CD4-positive, alpha-beta memory T cell (primary cell): Measurements from ENCODE around the gene ATXN7L3. TPM values are rescaled to one million over a fixed set of nuclear protein-coding genes. Genes with fewer than 3 reads are reported as not detected.
A peak's percentile ranks its signal among the peaks of the same experiment; 100 is the strongest.

Experiments
- CTCF ChIA-PET: fragments of 350-600 bp; sonication (Branson Sonifier 250); formaldehyde crosslinking; loops from one replicate; lab custom pipeline; 2021; ENCODE audit warnings: inconsistent platforms; ENCODE audit not compliant: partially characterized antibody; lab: Charles Lee
- POLR2A ChIA-PET: fragments of 350-600 bp; sonication (Branson Sonifier 250); formaldehyde crosslinking; loops from one replicate; lab custom pipeline; 2021; ENCODE audit not compliant: partially characterized antibody; lab: Charles Lee
- DNase-seq, 5 donors: peaks; one replicate each; pipeline versions ENCODE4 v3.0.0 to v3.0.0-alpha.2; 2020 to 2022; ENCODE audit warnings: mixed read lengths in 1 of 5
- H3K27ac ChIP-seq: one replicate; pipeline ENCODE4 v1.7.0; 2013; ENCODE audit warnings: low read depth, low read length
- H3K27me3 ChIP-seq: 2 replicates; pipeline ENCODE4 v1.7.0; 2013; ENCODE audit warnings: mild to moderate bottlenecking, low read length, moderate library complexity; ENCODE audit not compliant: insufficient read depth
- H3K36me3 ChIP-seq: 2 replicates; pipeline ENCODE4 v1.7.0; 2013; ENCODE audit warnings: mild to moderate bottlenecking, low read length, moderate library complexity; ENCODE audit not compliant: insufficient read depth
- H3K4me1 ChIP-seq: 2 replicates; pipeline ENCODE4 v1.7.0; 2013; ENCODE audit warnings: mild to moderate bottlenecking, low read length, moderate library complexity; ENCODE audit not compliant: insufficient read depth
- H3K4me3 ChIP-seq, 2 donors: one replicate each; pipeline ENCODE4 v1.7.0; 2013; ENCODE audit warnings: low read length in 2 of 2, mild to moderate bottlenecking in 1 of 2
- H3K9me3 ChIP-seq, 2 donors: one replicate each; pipeline ENCODE4 v1.7.0; 2013; ENCODE audit warnings: low read length in 2 of 2, control low read depth in 1 of 2; ENCODE audit not compliant: control insufficient read depth in 1 of 2
- H3K27ac Mint-ChIP-seq, 7 donors: one replicate each; pipeline ENCODE4 v1.8.0; 2020 to 2021; ENCODE audit warnings: mixed read lengths in 7 of 7, mild to moderate bottlenecking in 6 of 7, inconsistent platforms in 3 of 7, moderate library complexity in 3 of 7
- H3K27me3 Mint-ChIP-seq, 2 donors: one replicate each; pipeline ENCODE4 v1.8.0; 2020 to 2021; ENCODE audit warnings: mixed read lengths in 2 of 2
- H3K36me3 Mint-ChIP-seq, 2 donors: one replicate each; pipeline ENCODE4 v1.8.0; 2020 to 2021; ENCODE audit warnings: mixed read lengths in 2 of 2, inconsistent platforms in 1 of 2, mild to moderate bottlenecking in 1 of 2
- H3K4me1 Mint-ChIP-seq, 4 donors: one replicate each; pipeline ENCODE4 v1.8.0; 2020 to 2021; ENCODE audit warnings: mixed read lengths in 4 of 4, mild to moderate bottlenecking in 1 of 4
- H3K4me3 Mint-ChIP-seq, 8 donors: one replicate each; pipeline ENCODE4 v1.8.0; 2020 to 2021; ENCODE audit warnings: mixed read lengths in 8 of 8, mild to moderate bottlenecking in 7 of 8, moderate library complexity in 6 of 8, inconsistent platforms in 3 of 8
- H3K9me3 Mint-ChIP-seq, 8 donors: one replicate each; pipeline ENCODE4 v1.8.0; 2020 to 2021; ENCODE audit warnings: mixed read lengths in 8 of 8, mild to moderate bottlenecking in 5 of 8, inconsistent platforms in 3 of 8, moderate library complexity in 1 of 8
- intact Hi-C: fragments of 100-400 bp; cut with micrococcal nuclease; formaldehyde crosslinking; loops from one replicate; pipeline ENCODE4 v1.15.1; 2023
- polyA plus RNA-seq, 2 donors: library from polyadenylated mRNA; unstranded; fragments of 300-500 nt; fragmentation: Illumina TruSeq; gene quantifications; one replicate each; pipeline ENCODE4 v1.2.3, GENCODE V29; 2021
- total RNA-seq, 2 experiments: library from RNA; stranded (reverse); gene quantifications; one replicate each; pipeline ENCODE4 v1.2.3, GENCODE V29; 2021

Gene ATXN7L3
- total and polyA plus RNA-seq, 4 experiments from 2014 or later, result 5.8 to 128 (median 70.3) TPM

DNA sequence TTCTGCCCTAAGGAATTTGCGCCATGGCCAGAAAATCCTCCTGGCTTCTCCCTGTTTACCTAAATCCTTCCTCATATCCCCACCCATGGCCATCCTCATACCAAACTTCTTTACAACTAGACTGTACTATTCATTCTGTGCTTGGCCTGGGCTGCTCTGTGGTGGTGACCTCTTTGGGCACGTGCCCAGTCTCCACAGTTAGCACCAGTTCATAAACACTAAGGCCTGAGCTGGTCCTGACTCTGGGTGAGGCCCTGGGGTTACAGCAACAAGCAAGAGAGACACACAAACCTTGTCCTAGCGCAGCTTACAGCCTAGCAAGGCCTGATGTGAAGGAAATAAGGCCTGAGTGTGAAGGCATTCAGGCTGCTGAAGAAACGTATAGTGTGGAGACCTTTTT lies 3.1 kb upstream of the ATXN7L3 start:
- Histone ChIP-seq H3K9me3 (no peaks in the 10 kb centered on the region), H3K27me3 (no peaks in the 10 kb centered on the region), H3K4me1 (peaks cover 32% of the 10 kb centered on the region), H3K4me3 (no peak overlapping the region), H3K36me3 (peaks cover 8% of the 10 kb centered on the region), H3K27ac (no peak overlapping the region)
- no peak for DNase-seq
- intact Hi-C loops, result no loop called here
- H3K36me3 Mint-ChIP-seq, result peaks cover 3 to 26% of the 10 kb centered on the region in 2 donors
- H3K9me3 Mint-ChIP-seq, result no peaks in the 10 kb centered on the region
- ChIA-PET POLR2A (interaction anchor here (1.1 to 10.5 kb wide), 4 partner anchors 13 to 143 kb away, joined by 3 to 325 read pairs (median 75); partner anchors contain the start of genes GRN, SLC25A39, TMUB2 and UBTF), CTCF (interaction anchor here (0.6 to 3.8 kb wide), 7 partner anchors 8 to 516 kb away, joined by 3 to 39 read pairs (median 4); partner anchors contain the start of gene TMUB2)
- H3K27ac Mint-ChIP-seq, result peak overlapping the region in 6 of 7 donors; percentile 9 to 94 (median 71)
- peak overlapping the region in 4 of 8 donors; percentile 1 to 69 (median 44) for H3K4me3 Mint-ChIP-seq
- H3K4me1 Mint-ChIP-seq, result peaks cover 30 to 48% (median 40%) of the 10 kb centered on the region in 4 donors
- H3K27me3 Mint-ChIP-seq, result no peaks in the 10 kb centered on the region

GRCh38 chr17:44200478-44201155 lies 933 bp upstream of the ATXN7L3 start:
- no peak for DNase-seq
- Mint-ChIP-seq H3K4me3 (peak overlapping the region; percentile 82 to 94 (median 90)), H3K27ac (peak overlapping the region; percentile 89 to 98 (median 95)), H3K36me3 (peaks cover 9 to 33% of the 10 kb centered on the region in 2 donors), H3K4me1 (peaks cover 30 to 55% (median 42%) of the 10 kb centered on the region in 4 donors), H3K27me3 (no peaks in the 10 kb centered on the region), H3K9me3 (peaks cover 0 to under 1% (median 0%) of the 10 kb centered on the region in 8 donors)
- peaks cover 43% of the 10 kb centered on the region for H3K4me1 ChIP-seq
- H3K36me3 ChIP-seq, result peaks cover 13% of the 10 kb centered on the region
- POLR2A ChIA-PET, result interaction anchor here (0.8 to 10.5 kb wide), 9 partner anchors 13 to 154 kb away, joined by 3 to 325 read pairs (median 7); partner anchors contain the start of genes GRN, HDAC5, SLC25A39 and TMUB2
- H3K9me3 ChIP-seq, result no peaks in the 10 kb centered on the region
- no peaks in the 10 kb centered on the region for H3K27me3 ChIP-seq
- intact Hi-C loops, result loop anchor here (1.0 to 2.0 kb wide), 5 partner anchors 10 to 134 kb away; partner anchors contain the start of genes LSM12, SLC25A39 and TMUB2
- H3K27ac ChIP-seq, result peak overlapping the region; percentile 82
- CTCF ChIA-PET, result interaction anchor here (1.0 to 3.8 kb wide), 5 partner anchors 10 to 290 kb away, joined by 3 to 39 read pairs (median 4); no protein-coding TSS in a partner anchor
- peak overlapping the region; percentile 82 to 88 for H3K4me3 ChIP-seq

- H3K4me1 ChIP-seq, result peaks cover 36% of the 10 kb centered on the region
- peak overlapping the region; percentile 80 for H3K27ac ChIP-seq
- Mint-ChIP-seq H3K4me3 (peak overlapping the region; percentile 90 to 94 (median 92)), H3K4me1 (peaks cover 26 to 51% (median 38%) of the 10 kb centered on the region in 4 donors), H3K36me3 (peaks cover 9 to 49% of the 10 kb centered on the region in 2 donors), H3K27ac (peak overlapping the region; percentile 88 to 96 (median 94)), H3K27me3 (no peaks in the 10 kb centered on the region), H3K9me3 (peaks cover 0 to 2% (median 0%) of the 10 kb centered on the region in 8 donors)
- ChIA-PET POLR2A (interaction anchor here (0.6 to 10.5 kb wide), 9 partner anchors 8 to 156 kb away, joined by 3 to 325 read pairs (median 7); partner anchors contain the start of genes G6PC3, GRN, HDAC5 and SLC25A39), CTCF (interaction anchor here (2.3 to 2.4 kb wide), 2 partner anchors 11 to 13 kb away, joined by 11 to 14 read pairs; partner anchors contain the start of gene TMUB2)
- peaks cover 30% of the 10 kb centered on the region for H3K36me3 ChIP-seq
- intact Hi-C loops, result loop anchor here (1.0 kb wide), 1 partner anchor 58 kb away; the partner anchor contains the start of gene HROB
- peak; percentile 54 to 73 (median 61) for DNase-seq
- H3K27me3 ChIP-seq, result no peaks in the 10 kb centered on the region
- H3K9me3 ChIP-seq, result no peaks in the 10 kb centered on the region
- peak overlapping the region; percentile 38 to 67 for H3K4me3 ChIP-seq
Observed at GRCh38 chr17:44198721-44199552, 747 bp downstream of the ATXN7L3 start.

GRCh38 chr17:44197980-44198720 lies 1.5 kb downstream of the ATXN7L3 start:
- peaks cover 38% of the 10 kb centered on the region for H3K36me3 ChIP-seq
- H3K27ac Mint-ChIP-seq, result peak overlapping the region; percentile 88 to 96 (median 94)
- H3K9me3 Mint-ChIP-seq, result peaks cover 0 to 2% (median 0%) of the 10 kb centered on the region in 8 donors
- POLR2A ChIA-PET, result interaction anchor here (0.6 to 10.5 kb wide), 10 partner anchors 11 to 1119 kb away, joined by 3 to 325 read pairs (median 6); partner anchors contain the start of genes G6PC3, GRN, HDAC5 and SLC25A39
- H3K4me3 ChIP-seq, result peak overlapping the region; percentile 38 to 67
- peaks cover 9 to 49% of the 10 kb centered on the region in 2 donors for H3K36me3 Mint-ChIP-seq
- H3K4me1 Mint-ChIP-seq, result peaks cover 18 to 44% (median 30%) of the 10 kb centered on the region in 4 donors
- intact Hi-C loops, result no loop called here
- no peaks in the 10 kb centered on the region for H3K27me3 ChIP-seq
- H3K9me3 ChIP-seq, result no peaks in the 10 kb centered on the region
- CTCF ChIA-PET, result interaction anchor here (1.3 to 2.4 kb wide), 3 partner anchors 12 to 22 kb away, joined by 3 to 14 read pairs (median 11); partner anchors contain the start of gene TMUB2
- peaks cover 29% of the 10 kb centered on the region for H3K4me1 ChIP-seq
- H3K27me3 Mint-ChIP-seq, result no peaks in the 10 kb centered on the region
- DNase-seq, result peak; percentile 64 to 72 (median 71)
- peak overlapping the region; percentile 80 for H3K27ac ChIP-seq
- peak overlapping the region; percentile 90 to 94 (median 92) for H3K4me3 Mint-ChIP-seq

DNA sequence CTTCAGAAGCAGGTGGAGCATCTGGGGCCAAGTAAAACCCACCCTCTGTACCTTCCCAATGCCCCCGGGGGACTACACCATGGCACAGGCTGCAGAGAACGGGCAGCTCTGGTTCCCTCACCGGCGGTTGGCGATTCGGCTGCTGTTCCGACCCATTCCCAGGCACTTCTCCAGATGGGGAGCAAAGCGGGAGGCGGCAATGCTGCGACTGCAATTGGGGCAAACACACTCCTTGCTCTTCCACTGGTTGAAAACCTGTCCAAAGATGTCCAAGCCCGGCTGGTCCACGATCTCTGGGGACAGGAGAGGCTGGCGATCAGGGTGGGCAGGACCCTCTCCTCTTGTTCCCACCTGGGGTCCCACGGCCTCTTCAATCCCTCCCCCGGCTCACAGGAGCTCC lies 2.6 kb downstream of the ATXN7L3 start:
- H3K27ac Mint-ChIP-seq, result peak overlapping the region in 3 of 7 donors; percentile 47 to 93 (median 91)
- H3K36me3 Mint-ChIP-seq, result peaks cover 9 to 53% of the 10 kb centered on the region in 2 donors
- Histone ChIP-seq H3K36me3 (peaks cover 45% of the 10 kb centered on the region), H3K27ac (peak overlapping the region; percentile 80), H3K9me3 (no peaks in the 10 kb centered on the region), H3K4me1 (peaks cover 27% of the 10 kb centered on the region), H3K27me3 (no peaks in the 10 kb centered on the region), H3K4me3 (no peak overlapping the region)
- H3K4me1 Mint-ChIP-seq, result peaks cover 16 to 37% (median 25%) of the 10 kb centered on the region in 4 donors
- CTCF ChIA-PET, result interaction anchor here (0.6 to 2.4 kb wide), 4 partner anchors 11 to 23 kb away, joined by 3 to 14 read pairs (median 7); partner anchors contain the start of gene TMUB2
- no peak for DNase-seq
- peak overlapping the region in 2 of 8 donors; percentile 90 to 94 for H3K4me3 Mint-ChIP-seq
- H3K27me3 Mint-ChIP-seq, result no peaks in the 10 kb centered on the region
- POLR2A ChIA-PET, result interaction anchor here (6.6 to 10.5 kb wide), 2 partner anchors 10 to 18 kb away, joined by 143 to 325 read pairs; partner anchors contain the start of genes TMUB2 and UBTF
- peaks cover 0 to 2% (median 0%) of the 10 kb centered on the region in 8 donors for H3K9me3 Mint-ChIP-seq
- intact Hi-C loops, result no loop called here
